Activated T-cell treated with anti-CD3 and anti-CD28 coated beads for 24 hours (primary cell): Measurements from ENCODE around the gene ARHGDIA.

ENCODE experiments used
- DNase-seq: peaks from one replicate; pipeline ENCODE4 v3.0.0-alpha.2; 2020; ENCODE audit warnings: low read depth

The ARHGDIA gene

DNA sequence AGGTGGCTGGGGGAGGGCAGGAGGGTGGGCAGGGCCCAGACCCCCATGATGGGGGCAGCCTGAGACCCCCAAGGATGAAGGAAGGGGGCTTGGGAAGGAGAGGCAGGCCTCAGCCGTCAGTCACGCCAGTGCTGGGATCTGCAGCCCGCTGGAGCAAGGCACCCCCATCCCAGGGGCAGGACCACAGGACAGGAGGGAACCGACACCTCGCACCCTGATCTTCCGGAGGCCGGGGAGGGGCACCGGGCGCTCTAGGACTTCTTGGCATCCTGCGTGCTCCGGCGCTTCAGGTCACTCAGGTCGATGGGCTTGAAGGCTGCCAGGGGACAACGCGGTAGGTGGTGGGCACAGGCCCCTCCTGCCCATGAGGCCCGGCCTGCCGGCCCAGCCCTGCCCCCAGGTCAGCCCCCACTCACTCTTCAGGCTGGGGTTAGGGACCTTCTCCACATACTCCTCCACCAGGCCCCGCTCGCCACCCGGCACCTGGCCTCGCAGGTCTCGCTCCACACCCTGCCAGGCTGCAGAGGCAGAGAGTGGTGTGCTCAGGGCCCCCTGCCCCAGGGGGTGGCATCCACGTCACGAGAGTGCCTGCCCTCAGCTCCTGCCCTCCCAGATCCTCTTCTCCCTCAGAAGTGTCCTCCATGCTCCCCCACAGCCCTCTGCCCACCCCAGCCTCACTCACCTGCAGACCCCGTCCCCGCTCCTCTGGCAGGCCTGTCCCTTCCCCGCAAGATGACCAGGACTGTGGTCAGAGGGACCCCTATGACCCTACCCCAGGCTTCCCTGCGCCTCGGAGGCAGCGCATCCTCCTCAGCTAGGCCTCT, 47.9 kb downstream of the ARHGDIA start:
- no peak for DNase-seq

DNA sequence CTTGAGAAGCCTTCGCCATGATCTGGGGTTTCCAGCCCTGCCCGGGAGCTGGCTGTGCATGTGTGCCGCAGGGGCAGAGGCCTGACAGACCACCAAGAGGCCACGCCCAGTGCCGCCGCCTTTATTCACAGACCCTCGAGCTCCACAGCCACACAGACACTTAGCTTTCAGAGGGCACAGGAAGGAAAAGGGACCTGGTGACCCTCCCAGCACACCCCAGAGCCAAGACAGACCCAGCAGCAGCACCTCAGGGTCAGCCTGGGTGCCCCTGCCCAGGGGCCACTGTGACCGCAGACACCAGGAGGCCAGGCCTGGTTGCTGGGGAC, 48.9 kb downstream of the ARHGDIA start:
- DNase-seq, result no peak

- no peak for DNase-seq
Observed at GRCh38 chr17:81821603-81822311, 49.4 kb downstream of the ARHGDIA start.

- DNase-seq, result no peak
Observed at GRCh38 chr17:81821147-81821546, 50.0 kb downstream of the ARHGDIA start.

DNA sequence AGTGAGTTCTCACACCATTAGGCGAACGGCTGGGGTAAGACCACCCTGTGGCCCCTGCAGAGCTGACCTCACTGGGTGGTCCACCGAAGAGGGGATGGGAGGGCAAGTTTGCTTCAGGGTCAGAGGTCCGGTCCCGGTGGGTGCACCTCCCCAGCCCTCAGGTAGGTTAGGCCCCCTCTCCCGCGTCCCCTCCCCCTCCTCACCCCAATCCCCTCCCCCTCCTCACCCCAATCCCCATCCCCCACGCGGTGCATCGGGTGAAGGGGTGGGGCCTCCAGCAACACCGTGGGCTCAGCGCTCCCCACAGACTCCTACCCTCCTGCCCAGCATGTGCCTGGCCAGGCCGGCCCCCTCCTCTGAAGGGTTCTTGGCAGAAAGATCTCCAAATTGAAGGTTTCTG, 51.4 kb downstream of the ARHGDIA start:
- no peak for DNase-seq

DNA sequence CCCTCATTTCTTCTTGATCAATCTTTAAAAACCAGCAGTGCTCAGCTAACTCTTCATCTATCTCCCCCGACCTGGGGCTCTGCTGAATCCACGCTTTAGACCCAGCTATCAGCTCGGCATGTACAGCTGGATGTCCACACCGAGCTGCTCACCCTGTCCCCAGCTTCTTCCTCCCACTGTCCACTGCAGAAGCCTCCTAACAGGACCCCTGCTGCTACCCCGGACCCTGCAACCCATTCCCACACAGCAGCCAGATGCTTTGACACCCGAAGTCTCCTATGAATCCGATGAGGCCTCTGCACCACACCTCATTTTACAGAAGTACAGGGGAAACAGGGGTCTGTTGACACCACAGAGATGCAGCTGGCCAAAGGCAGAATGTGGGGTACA, 53.4 kb downstream of the ARHGDIA start:
- DNase-seq, result no peak
